SU-DHL-6 (cell line): ENCODE data around the gene SNX30.

Experiments
- H2AFZ ChIP-seq: fragments of 200-600 bp; sonication (generic); 2 replicates; pipeline ENCODE4 v1.6.1; 2014; ENCODE audit warnings: low read depth, mild to moderate bottlenecking, moderate library complexity, mixed read lengths, antibody characterized with exemption, low read length; ENCODE audit not compliant: severe bottlenecking
- H3F3A ChIP-seq: fragments of 200-600 bp; shearing (Covaris generic); 2 replicates; pipeline ENCODE4 v1.6.0; 2016; ENCODE audit warnings: antibody characterized with exemption, mild to moderate bottlenecking; ENCODE audit not compliant: insufficient read depth
- H3K27ac ChIP-seq: fragments of 200-600 bp; sonication (generic); 2 replicates; pipeline ENCODE4 v1.5.1; 2016; ENCODE audit warnings: low read depth, mild to moderate bottlenecking, low read length, moderate library complexity, mixed read lengths
- H3K27me3 ChIP-seq: fragments of 200-600 bp; sonication (generic), shearing (Covaris generic); 2 replicates; pipeline ENCODE4 v1.6.0; 2014; ENCODE audit warnings: mild to moderate bottlenecking, low read length
- H3K36me3 ChIP-seq: fragments of 200-600 bp; sonication (generic); 2 replicates; pipeline ENCODE4 v1.6.1; 2014; ENCODE audit warnings: mild to moderate bottlenecking, low read length, mixed read lengths
- H3K4me2 ChIP-seq: fragments of 300-600, 200-600 bp; shearing (Covaris generic), sonication (generic); 2 replicates; pipeline ENCODE4 v1.6.0; 2014; ENCODE audit warnings: low read length, low read depth, mild to moderate bottlenecking; ENCODE audit not compliant: poor library complexity, severe bottlenecking
- H3K4me3 ChIP-seq: fragments of 200-600 bp; sonication (generic); 2 replicates; pipeline ENCODE4 v1.5.1; 2014; ENCODE audit warnings: antibody characterized with exemption, low read length, mild to moderate bottlenecking, mixed read lengths; ENCODE audit not compliant: insufficient read depth, poor library complexity, severe bottlenecking
- H3K79me2 ChIP-seq: fragments of 200-600 bp; sonication (generic); 2 replicates; pipeline ENCODE4 v1.6.1; 2014; ENCODE audit warnings: mild to moderate bottlenecking, low read length, moderate library complexity; ENCODE audit not compliant: insufficient read depth
- H3K9ac ChIP-seq: fragments of 200-600 bp; sonication (generic); 2 replicates; pipeline ENCODE4 v1.7.0; 2014; ENCODE audit warnings: mild to moderate bottlenecking, low read length
- H3K9me2 ChIP-seq: fragments of 200-600 bp; sonication (generic); replicated peaks from 2 replicates; pipeline ENCODE4 v1.6.1; 2014; ENCODE audit warnings: low read length; ENCODE audit not compliant: insufficient read depth
- H3K9me3 ChIP-seq: fragments of 200-600 bp; sonication (generic); 2 replicates; pipeline ENCODE4 v1.6.1; 2014; ENCODE audit warnings: low read length, mixed read lengths; ENCODE audit not compliant: insufficient read depth
- H4K20me1 ChIP-seq: fragments of 200-600 bp; sonication (generic); 2 replicates; pipeline ENCODE4 v1.6.1; 2014; ENCODE audit warnings: low read depth, mild to moderate bottlenecking, antibody characterized with exemption, low read length, moderate library complexity, mixed read lengths
- CTCF ChIP-seq: fragments of 200-600 bp; sonication (generic); IDR thresholded peaks from one replicate; pipeline ENCODE4 v1.5.1; 2017; ENCODE audit warnings: antibody characterized with exemption, mild to moderate bottlenecking, low read length, moderate library complexity; ENCODE audit not compliant: insufficient read depth, poor library complexity, severe bottlenecking
- EZH2phosphoT487 ChIP-seq: fragments of 200-600 bp; sonication (generic), shearing (Covaris generic); conservative IDR thresholded peaks from 2 replicates; pipeline ENCODE4 v1.6.1; 2018; ENCODE audit warnings: mild to moderate bottlenecking, antibody characterized with exemption, low read length, moderate library complexity, mixed read lengths

SNX30 gene

GRCh38 chr9:112809351-112809848 lies 58.8 kb downstream of the SNX30 start:
- no peaks in the 10 kb centered on the region for H3K9me3 ChIP-seq
- no peak overlapping the region for H2AFZ ChIP-seq
- H3K36me3 ChIP-seq = no peaks in the 10 kb centered on the region
- H3K27ac ChIP-seq = no peak overlapping the region
- no peak overlapping the region for H3K9ac ChIP-seq
- H3K27me3 ChIP-seq = no peaks in the 10 kb centered on the region
- H3K4me2 ChIP-seq = no peak overlapping the region
- H3K9me2 ChIP-seq = no peaks in the 10 kb centered on the region
- no peak for TF ChIP-seq EZH2phosphoT487
- TF ChIP-seq CTCF = no peak
- no peak overlapping the region for H3K4me3 ChIP-seq
- H3K79me2 ChIP-seq = no peaks in the 10 kb centered on the region
- H4K20me1 ChIP-seq = no peaks in the 10 kb centered on the region; the same call in 1 of the 2 replicates
- H3F3A ChIP-seq = no peaks in the 10 kb centered on the region

GRCh38 chr9:112809906-112810305 lies 59.3 kb downstream of the SNX30 start:
- Histone ChIP-seq H3K79me2 (no peaks in the 10 kb centered on the region), H3K27me3 (no peaks in the 10 kb centered on the region), H3F3A (no peaks in the 10 kb centered on the region), H2AFZ (no peak overlapping the region), H3K4me3 (no peak overlapping the region), H3K4me2 (no peak overlapping the region), H3K9ac (no peak overlapping the region), H3K9me3 (no peaks in the 10 kb centered on the region), H3K27ac (no peak overlapping the region), H4K20me1 (no peaks in the 10 kb centered on the region; the same call in 1 of the 2 replicates), H3K9me2 (no peaks in the 10 kb centered on the region), H3K36me3 (no peaks in the 10 kb centered on the region)
- TF ChIP-seq CTCF (no peak), EZH2phosphoT487 (no peak)

GRCh38 chr9:112810696-112811490 lies 60.3 kb downstream of the SNX30 start:
- no peak overlapping the region for H3K4me3 ChIP-seq
- no peaks in the 10 kb centered on the region for H3K9me2 ChIP-seq
- no peaks in the 10 kb centered on the region for H3K27me3 ChIP-seq
- no peak overlapping the region for H3K27ac ChIP-seq
- no peaks in the 10 kb centered on the region; the same call in 1 of the 2 replicates for H4K20me1 ChIP-seq
- H3K4me2 ChIP-seq = no peak overlapping the region
- TF ChIP-seq EZH2phosphoT487 (no peak), CTCF (no peak)
- H3K36me3 ChIP-seq = no peaks in the 10 kb centered on the region
- no peaks in the 10 kb centered on the region for H3K79me2 ChIP-seq
- no peak overlapping the region for H3K9ac ChIP-seq
- H3F3A ChIP-seq = no peaks in the 10 kb centered on the region
- H3K9me3 ChIP-seq = no peaks in the 10 kb centered on the region
- H2AFZ ChIP-seq = no peak overlapping the region
